ENCODE data around the gene NEK1. TPM values are rescaled to one million over a fixed set of nuclear protein-coding genes. Genes with fewer than 3 reads are reported as not detected.

NEK1 gene
- total and polyA plus RNA-seq, 11 donors, result 4.8 to 17.8 (median 12.0) TPM

- no peaks in the 10 kb centered on the region for H3K36me3 ChIP-seq
- H3K27ac ChIP-seq, result no peak overlapping the region
- ATAC-seq (no peak), DNase-seq (no peak)
- peaks cover 0 to 23% (median 5%) of the 10 kb centered on the region in 12 donors for H3K9me3 ChIP-seq
- no peaks in the 10 kb centered on the region for H3K4me1 ChIP-seq
- H3K27me3 ChIP-seq, result no peaks in the 10 kb centered on the region
- H3K4me3 ChIP-seq, result no peak overlapping the region
- WGBS, 4 donors, result 63 to 87% (median 67%) methylated on average over 3 of the region's 3 CpGs
- intact Hi-C loops (cut with DNase I), result no loop called here
- TF ChIP-seq CTCF (IDR thresholded peaks at IDR 0.05), result no peak
- no peak for TF ChIP-seq POLR2A (IDR thresholded peaks at IDR 0.05)
Observed at GRCh38 chr4:169385376-169385775, 227.0 kb downstream of the NEK1 start.

- DNase-seq (no peak), ATAC-seq (no peak)
- no peak overlapping the region for H3K27ac ChIP-seq
- intact Hi-C loops (cut with DNase I), result no loop called here
- no peak for TF ChIP-seq CTCF (IDR thresholded peaks at IDR 0.05)
- no peak for TF ChIP-seq POLR2A (IDR thresholded peaks at IDR 0.05)
- peaks cover 0 to 28% (median 5%) of the 10 kb centered on the region in 12 donors for H3K9me3 ChIP-seq
- H3K4me1 ChIP-seq, result no peaks in the 10 kb centered on the region
- no peak overlapping the region for H3K4me3 ChIP-seq
- WGBS, 4 donors, result 89 to 94% (median 92%) methylated on average over 3 of the region's 3 CpGs
- no peaks in the 10 kb centered on the region for H3K36me3 ChIP-seq
- no peaks in the 10 kb centered on the region for H3K27me3 ChIP-seq
Observed at GRCh38 chr4:169384779-169385178, 227.6 kb downstream of the NEK1 start.

- no peak overlapping the region for H3K4me3 ChIP-seq
- peaks cover 0 to 38% (median 6%) of the 10 kb centered on the region in 12 donors for H3K9me3 ChIP-seq
- WGBS, 4 donors, result 78 to 89% (median 83%) methylated on average over 3 of the region's 3 CpGs
Observed at GRCh38 chr4:169383724-169384123, 228.7 kb downstream of the NEK1 start.

GRCh38 chr4:169379688-169380087 lies 232.7 kb downstream of the NEK1 start:
- Histone ChIP-seq H3K36me3 (no peaks in the 10 kb centered on the region), H3K27me3 (no peaks in the 10 kb centered on the region), H3K4me1 (no peaks in the 10 kb centered on the region), H3K4me3 (no peak overlapping the region), H3K9me3 (peaks cover 0 to 73% (median 32%) of the 10 kb centered on the region in 12 donors), H3K27ac (no peak overlapping the region)
- ATAC-seq, result no peak
- intact Hi-C loops (cut with DNase I), result no loop called here
- no peak for DNase-seq
- no peak for TF ChIP-seq POLR2A (IDR thresholded peaks at IDR 0.05)
- no peak for TF ChIP-seq CTCF (IDR thresholded peaks at IDR 0.05)

More at GRCh38 chr4:169383724-169384123, 228.7 kb downstream of the NEK1 start:
- H3K27me3 ChIP-seq, result no peaks in the 10 kb centered on the region
- intact Hi-C loops (cut with DNase I), result no loop called here
- no peak for DNase-seq
- no peak overlapping the region for H3K27ac ChIP-seq
- H3K36me3 ChIP-seq, result no peaks in the 10 kb centered on the region
- TF ChIP-seq CTCF (IDR thresholded peaks at IDR 0.05), result no peak
- no peak for TF ChIP-seq POLR2A (IDR thresholded peaks at IDR 0.05)
- ATAC-seq, result no peak
- H3K4me1 ChIP-seq, result no peaks in the 10 kb centered on the region
